ENCODE results near the gene LARP4B. TPM values are rescaled to one million over a fixed set of nuclear protein-coding genes. Genes with fewer than 3 reads are reported as not detected.

The LARP4B gene
- total RNA-seq, 4 donors from 2014 or later = 17.4 to 76.8 (median 32.2) TPM

GRCh38 chr10:789831-790701 lies 141.4 kb downstream of the LARP4B start:
- no peaks in the 10 kb centered on the region for H3K9me3 ChIP-seq
- TF ChIP-seq, protein P1, sequence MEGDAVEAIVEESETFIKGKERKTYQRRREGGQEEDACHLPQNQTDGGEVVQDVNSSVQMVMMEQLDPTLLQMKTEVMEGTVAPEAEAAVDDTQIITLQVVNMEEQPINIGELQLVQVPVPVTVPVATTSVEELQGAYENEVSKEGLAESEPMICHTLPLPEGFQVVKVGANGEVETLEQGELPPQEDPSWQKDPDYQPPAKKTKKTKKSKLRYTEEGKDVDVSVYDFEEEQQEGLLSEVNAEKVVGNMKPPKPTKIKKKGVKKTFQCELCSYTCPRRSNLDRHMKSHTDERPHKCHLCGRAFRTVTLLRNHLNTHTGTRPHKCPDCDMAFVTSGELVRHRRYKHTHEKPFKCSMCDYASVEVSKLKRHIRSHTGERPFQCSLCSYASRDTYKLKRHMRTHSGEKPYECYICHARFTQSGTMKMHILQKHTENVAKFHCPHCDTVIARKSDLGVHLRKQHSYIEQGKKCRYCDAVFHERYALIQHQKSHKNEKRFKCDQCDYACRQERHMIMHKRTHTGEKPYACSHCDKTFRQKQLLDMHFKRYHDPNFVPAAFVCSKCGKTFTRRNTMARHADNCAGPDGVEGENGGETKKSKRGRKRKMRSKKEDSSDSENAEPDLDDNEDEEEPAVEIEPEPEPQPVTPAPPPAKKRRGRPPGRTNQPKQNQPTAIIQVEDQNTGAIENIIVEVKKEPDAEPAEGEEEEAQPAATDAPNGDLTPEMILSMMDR (IDR thresholded peaks at IDR 0.05) = no peak
- no peak for TF ChIP-seq POLR2A (IDR thresholded peaks at IDR 0.05)
- H3K27me3 ChIP-seq = no peaks in the 10 kb centered on the region
- no peaks in the 10 kb centered on the region for H3K36me3 ChIP-seq
- intact Hi-C loops (cut with DNase I; ENCODE audit: low total_unique reads) = loop anchor here (5.0 kb wide), 1 partner anchor 278 kb away; no protein-coding TSS in a partner anchor
- no peak for DNase-seq
- no peak overlapping the region for H3K27ac ChIP-seq
- H3K4me1 ChIP-seq = peaks cover 0 to 9% of the 10 kb centered on the region in 2 donors
- no peak overlapping the region for H3K4me3 ChIP-seq

GRCh38 chr10:788796-789748 lies 142.4 kb downstream of the LARP4B start:
- Histone ChIP-seq H3K4me3 (peak overlapping the region; percentile 31 to 39), H3K27me3 (no peaks in the 10 kb centered on the region), H3K27ac (no peak overlapping the region), H3K4me1 (peaks cover 0 to 9% of the 10 kb centered on the region in 2 donors), H3K36me3 (no peaks in the 10 kb centered on the region), H3K9me3 (no peaks in the 10 kb centered on the region)
- peak in 1 of 2 donors; percentile 65 for DNase-seq
- TF ChIP-seq POLR2A (IDR thresholded peaks at IDR 0.05) = no peak
- TF ChIP-seq, protein P1 (IDR thresholded peaks at IDR 0.05) = peak; percentile 40 to 74 (median 66)
- intact Hi-C loops (cut with DNase I; ENCODE audit: low total_unique reads) = loop anchor here (5.0 kb wide), 1 partner anchor 277 kb away; no protein-coding TSS in a partner anchor

DNA sequence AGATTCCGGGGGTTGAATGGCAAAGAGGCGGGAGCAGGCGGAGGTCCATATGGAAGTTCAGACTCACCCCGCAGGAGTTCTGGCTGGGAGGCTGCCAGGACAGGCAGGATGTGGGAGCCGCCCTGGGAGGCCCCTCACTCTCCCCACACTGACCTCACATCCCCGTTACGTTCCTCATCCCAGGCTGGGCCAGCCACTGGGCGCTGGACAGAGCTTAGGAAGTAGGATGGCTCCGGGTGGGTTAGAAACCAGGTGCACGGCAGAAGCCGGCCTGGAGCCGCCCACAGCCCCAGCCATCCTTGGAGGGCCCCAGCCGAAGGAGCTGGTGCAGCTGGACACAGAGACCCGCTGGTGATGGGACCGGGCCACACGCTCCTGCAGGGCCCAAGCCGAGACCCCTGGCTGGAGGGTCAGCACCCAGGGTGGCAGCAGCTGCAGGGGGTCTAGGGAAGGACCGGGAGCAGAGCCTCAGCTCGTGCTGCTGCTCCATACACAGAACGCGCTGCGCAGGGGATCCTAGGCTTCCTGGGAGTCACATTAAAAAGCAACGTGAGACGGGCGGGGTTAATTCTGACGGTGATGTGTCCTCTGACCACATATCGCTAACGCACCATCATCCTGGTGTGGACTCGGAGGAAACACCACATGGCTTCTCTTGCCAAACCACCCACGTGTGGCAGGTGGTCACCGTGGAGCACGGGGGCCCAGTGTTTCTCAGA lies 143.4 kb downstream of the LARP4B start:
- no peaks in the 10 kb centered on the region for H3K27me3 ChIP-seq
- intact Hi-C loops (cut with DNase I; ENCODE audit: low total_unique reads) = loop anchor here (5.0 kb wide), 1 partner anchor 276 kb away; no protein-coding TSS in a partner anchor
- DNase-seq = no peak
- H3K27ac ChIP-seq = no peak overlapping the region
- H3K36me3 ChIP-seq = no peaks in the 10 kb centered on the region
- peaks cover 0 to 9% of the 10 kb centered on the region in 2 donors for H3K4me1 ChIP-seq
- no peaks in the 10 kb centered on the region for H3K9me3 ChIP-seq
- H3K4me3 ChIP-seq = no peak overlapping the region
- TF ChIP-seq POLR2A (IDR thresholded peaks at IDR 0.05) = no peak
- TF ChIP-seq, protein P1 (IDR thresholded peaks at IDR 0.05) = no peak

GRCh38 chr10:786633-787474 lies 144.7 kb downstream of the LARP4B start:
- no peak for TF ChIP-seq POLR2A (IDR thresholded peaks at IDR 0.05)
- TF ChIP-seq, protein P1 (IDR thresholded peaks at IDR 0.05) = no peak
- no peaks in the 10 kb centered on the region for H3K27me3 ChIP-seq
- H3K9me3 ChIP-seq = no peaks in the 10 kb centered on the region
- intact Hi-C loops (cut with DNase I; ENCODE audit: low total_unique reads) = loop anchor here (5.0 kb wide), 1 partner anchor 275 kb away; no protein-coding TSS in a partner anchor
- H3K4me1 ChIP-seq = peaks cover 0 to 9% of the 10 kb centered on the region in 2 donors
- H3K4me3 ChIP-seq = no peak overlapping the region
- no peaks in the 10 kb centered on the region for H3K36me3 ChIP-seq
- no peak for DNase-seq
- H3K27ac ChIP-seq = no peak overlapping the region

Data from uterus (tissue), 4 donors.